Osteoblast (primary cell): ENCODE results near the gene RABGGTB. TPM values are rescaled to one million over a fixed set of nuclear protein-coding genes. Genes with fewer than 3 reads are reported as not detected.

Source experiments
- DNase-seq: peaks from one replicate; pipeline ENCODE4 v3.0.0; 2011; ENCODE audit warnings: low spot score, mixed read lengths; ENCODE audit not compliant: insufficient read length; ENCODE audit errors: missing footprints
- H2AFZ ChIP-seq: 2 replicates; pipeline ENCODE4 v1.6.0; 2011; ENCODE audit warnings: mild to moderate bottlenecking, low read length
- H3K27ac ChIP-seq: 2 replicates; pipeline ENCODE4 v1.5.1; 2011; ENCODE audit warnings: mild to moderate bottlenecking, low read depth, low read length, moderate library complexity
- H3K27me3 ChIP-seq: 2 replicates; pipeline ENCODE4 v1.6.0; 2012; ENCODE audit warnings: mild to moderate bottlenecking, control low read depth, inconsistent platforms, low read length, moderate library complexity; ENCODE audit not compliant: insufficient read depth
- H3K36me3 ChIP-seq: 2 replicates; pipeline ENCODE4 v1.5.1; 2011; ENCODE audit warnings: mild to moderate bottlenecking, low read length, control low read depth, moderate library complexity; ENCODE audit not compliant: insufficient read depth
- H3K4me1 ChIP-seq: 2 replicates; pipeline ENCODE4 v1.5.1; 2011; ENCODE audit warnings: mild to moderate bottlenecking, low read length, control low read depth, moderate library complexity; ENCODE audit not compliant: insufficient read depth
- H3K4me2 ChIP-seq: 2 replicates; pipeline ENCODE4 v1.6.0; 2011; ENCODE audit warnings: mild to moderate bottlenecking, low read length; ENCODE audit not compliant: insufficient read depth
- H3K4me3 ChIP-seq: fragments of 200-600 bp; sonication (generic); 3 replicates; pipeline ENCODE4 v1.5.1; 2012; ENCODE audit warnings: mild to moderate bottlenecking, low read length, inconsistent platforms; ENCODE audit not compliant: insufficient read depth
- H3K79me2 ChIP-seq: 2 replicates; pipeline ENCODE4 v1.6.0; 2012; ENCODE audit warnings: mild to moderate bottlenecking, low read length, control low read depth, inconsistent platforms; ENCODE audit not compliant: insufficient read depth
- H3K9me3 ChIP-seq: 2 replicates; pipeline ENCODE4 v1.5.1; 2011; ENCODE audit warnings: low read depth, low read length, control low read depth
- H4K20me1 ChIP-seq: 2 replicates; pipeline ENCODE4 v1.6.0; 2012; ENCODE audit warnings: mild to moderate bottlenecking, low read length, control low read depth; ENCODE audit not compliant: insufficient read depth
- small RNA-seq: library from RNA; depleted of rRNA; stranded (forward); fragments of <200 nt; gene quantifications from one replicate; pipeline ENCODE3, GENCODE V24; 2012
- total RNA-seq: library from RNA; depleted of rRNA; stranded (reverse); fragments of >200 nt; gene quantifications from 2 replicates; pipeline ENCODE4 v1.2.3, GENCODE V29; 2012
- TF ChIP-seq, protein P1 (sequence below): IDR thresholded peaks from 2 replicates; pipeline ENCODE4 v1.5.1; 2011; ENCODE audit warnings: mild to moderate bottlenecking, low read depth, low read length, moderate library complexity; ENCODE audit errors: extremely low read depth

RABGGTB gene
- total RNA-seq, 1 donor = 76.0 TPM

DNA sequence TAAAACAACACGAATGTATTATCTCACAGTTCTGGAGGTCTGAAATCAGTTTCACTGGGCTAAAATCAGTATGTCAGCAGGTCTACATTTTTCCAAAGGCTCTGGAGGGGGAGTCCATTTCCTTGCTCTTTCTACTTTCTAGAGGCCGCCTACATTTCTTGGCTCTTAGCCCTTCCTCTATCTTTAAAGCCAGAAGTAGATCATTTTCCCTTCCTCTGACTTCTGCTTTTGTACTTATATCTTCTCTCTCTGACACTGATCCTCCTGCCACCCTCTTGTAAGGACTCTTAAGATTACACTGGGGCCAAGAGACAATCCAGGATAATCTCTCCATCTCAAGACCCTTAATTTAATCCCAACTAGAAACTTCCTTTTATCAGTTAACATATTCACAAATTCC is 52.0 kb downstream of the RABGGTB start:
- H3K79me2 ChIP-seq = no peaks in the 10 kb centered on the region
- no peaks in the 10 kb centered on the region for H3K27me3 ChIP-seq
- TF ChIP-seq, protein P1, sequence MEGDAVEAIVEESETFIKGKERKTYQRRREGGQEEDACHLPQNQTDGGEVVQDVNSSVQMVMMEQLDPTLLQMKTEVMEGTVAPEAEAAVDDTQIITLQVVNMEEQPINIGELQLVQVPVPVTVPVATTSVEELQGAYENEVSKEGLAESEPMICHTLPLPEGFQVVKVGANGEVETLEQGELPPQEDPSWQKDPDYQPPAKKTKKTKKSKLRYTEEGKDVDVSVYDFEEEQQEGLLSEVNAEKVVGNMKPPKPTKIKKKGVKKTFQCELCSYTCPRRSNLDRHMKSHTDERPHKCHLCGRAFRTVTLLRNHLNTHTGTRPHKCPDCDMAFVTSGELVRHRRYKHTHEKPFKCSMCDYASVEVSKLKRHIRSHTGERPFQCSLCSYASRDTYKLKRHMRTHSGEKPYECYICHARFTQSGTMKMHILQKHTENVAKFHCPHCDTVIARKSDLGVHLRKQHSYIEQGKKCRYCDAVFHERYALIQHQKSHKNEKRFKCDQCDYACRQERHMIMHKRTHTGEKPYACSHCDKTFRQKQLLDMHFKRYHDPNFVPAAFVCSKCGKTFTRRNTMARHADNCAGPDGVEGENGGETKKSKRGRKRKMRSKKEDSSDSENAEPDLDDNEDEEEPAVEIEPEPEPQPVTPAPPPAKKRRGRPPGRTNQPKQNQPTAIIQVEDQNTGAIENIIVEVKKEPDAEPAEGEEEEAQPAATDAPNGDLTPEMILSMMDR = no peak
- no peak for DNase-seq
- H3K4me1 ChIP-seq = no peaks in the 10 kb centered on the region
- no peak overlapping the region for H3K27ac ChIP-seq
- no peak overlapping the region for H3K4me3 ChIP-seq
- no peaks in the 10 kb centered on the region for H3K36me3 ChIP-seq
- no peak overlapping the region for H2AFZ ChIP-seq
- no peaks in the 10 kb centered on the region for H3K9me3 ChIP-seq
- no peaks in the 10 kb centered on the region for H4K20me1 ChIP-seq
- H3K4me2 ChIP-seq = no peak overlapping the region

DNA sequence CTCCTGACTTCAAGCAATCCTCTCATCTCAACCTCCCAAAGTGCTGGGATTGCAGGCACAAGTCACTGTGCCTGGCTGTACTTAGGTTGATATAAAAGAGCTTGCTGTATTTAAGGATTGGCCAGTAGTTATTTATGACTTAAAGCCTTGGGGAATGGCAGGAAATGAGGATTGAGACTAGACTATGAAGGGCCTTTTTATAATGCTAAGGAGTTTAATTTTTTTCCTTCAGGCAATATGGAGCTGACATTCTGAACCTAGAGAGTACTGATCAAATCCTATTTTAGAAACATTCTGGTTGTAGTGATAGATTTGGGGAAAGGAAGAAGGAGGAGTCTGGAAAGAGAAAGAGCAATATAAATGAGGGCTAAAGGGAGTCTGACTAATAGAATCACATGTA is 55.4 kb downstream of the RABGGTB start:
- no peaks in the 10 kb centered on the region for H4K20me1 ChIP-seq
- no peak overlapping the region for H2AFZ ChIP-seq
- H3K27ac ChIP-seq = no peak overlapping the region

More for the DNA sequence above, 55.4 kb downstream of the RABGGTB start:
- Histone ChIP-seq H3K4me1 (no peaks in the 10 kb centered on the region), H3K4me2 (no peak overlapping the region), H3K79me2 (no peaks in the 10 kb centered on the region), H3K4me3 (no peak overlapping the region), H3K27me3 (no peaks in the 10 kb centered on the region), H3K36me3 (no peaks in the 10 kb centered on the region), H3K9me3 (no peaks in the 10 kb centered on the region)
- TF ChIP-seq, protein P1 = no peak
- DNase-seq = no peak

Small RNAs within 50 kb of the gene (small RNA-seq; reads per million reads assigned to genes)
- gene SNORD45A (not detected), gene SNORD45B (not detected), gene SNORD45C (not detected)

Other genes with a start within 250 kb of the RABGGTB start
- gene SLC44A5, start 175.1 kb upstream of the RABGGTB start, total RNA-seq = under 0.01 and 0.36 TPM in 2 replicates
- gene ACADM, start 61.5 kb upstream of the RABGGTB start, total RNA-seq = 28.9 and 33.7 TPM in 2 replicates
- under 0.01 and 0.29 TPM in 2 replicates for gene MSH4, start 10.6 kb downstream of the RABGGTB start, total RNA-seq
- not detected in 2 replicates for gene ASB17, start 146.1 kb downstream of the RABGGTB start, total RNA-seq